ENCODE results near the gene ARF6. TPM values are rescaled to one million over a fixed set of nuclear protein-coding genes. Genes with fewer than 3 reads are reported as not detected.

Gene ARF6
- total and polyA plus RNA-seq, 9 of the 15 experiments (the other 6 are each of a cell fraction or from before 2014, with no cell fraction given) = 15.3 to 35.2 (median 24.9) TPM

DNA sequence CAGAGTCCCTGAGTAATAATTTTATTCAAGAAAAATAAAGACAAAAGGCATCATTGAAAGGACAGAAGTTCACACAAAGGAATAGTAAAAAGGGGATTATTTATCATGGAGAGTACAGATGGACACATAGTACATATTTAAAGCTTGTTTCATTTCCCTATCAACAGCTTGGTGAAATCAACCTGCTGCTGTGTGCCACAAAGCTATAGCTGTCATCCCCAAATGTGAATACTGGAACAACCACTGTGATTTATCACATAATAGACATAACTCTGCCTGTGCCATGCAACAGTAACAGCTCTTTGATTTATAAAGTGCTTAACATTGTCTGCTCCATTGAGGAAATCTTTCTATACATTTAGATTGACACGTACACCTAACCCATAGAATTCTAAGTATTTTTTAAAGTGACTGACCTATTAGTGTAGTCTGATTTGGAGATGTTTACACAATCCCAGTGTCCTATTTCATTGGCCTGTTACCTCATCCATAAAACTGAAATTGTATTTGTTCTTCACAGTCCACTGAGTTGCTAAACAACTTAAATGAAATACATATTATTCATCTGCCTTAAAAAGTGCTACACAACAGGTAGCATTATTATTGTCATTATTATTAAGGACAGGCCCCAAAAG, 43.6 kb upstream of the ARF6 start:
- Histone ChIP-seq H2AFZ (ENCODE audit: low read depth, low read length) (no peak overlapping the region), H3K27me3 (ENCODE audit: control insufficient read depth in 2 of 2, insufficient read depth in 2 of 2, low read length in 2 of 2) (no peaks in the 10 kb centered on the region; a peak in 1 of 5 replicates), H3K4me3 (no peak overlapping the region), H3K36me3 (ENCODE audit: control insufficient read depth, insufficient read depth, low read length) (peaks cover 59% of the 10 kb centered on the region), H3K9ac (ENCODE audit: insufficient read depth in 1 of 2, low read depth in 2 of 2, low read length in 2 of 2) (no peak overlapping the region), H4K20me1 (replicated peaks; ENCODE audit: control insufficient read depth, insufficient read depth, low read length) (no peaks in the 10 kb centered on the region), H3K9me3 (replicated peaks; ENCODE audit: control insufficient read depth, insufficient read depth, low read depth, low read length) (no peaks in the 10 kb centered on the region), H3K4me1 (replicated peaks in 1 of 2; ENCODE audit: control insufficient read depth in 2 of 2, insufficient read depth in 2 of 2, low read length in 2 of 2) (peaks cover 0 to 4% of the 10 kb centered on the region in 2 experiments; a peak in 2 of 5 replicates), H3K4me2 (ENCODE audit: insufficient read depth, low read length) (no peak overlapping the region), H3K9me1 (ENCODE audit: control insufficient read depth, insufficient read depth, low read length) (no peaks in the 10 kb centered on the region), H3K79me2 (ENCODE audit: control insufficient read depth, insufficient read depth, low read length) (peaks cover 42% of the 10 kb centered on the region), H3K27ac (ENCODE audit: extremely low read depth, low read depth, low read length) (no peak overlapping the region)
- ChIA-PET CTCF (ENCODE audit: low intra/inter-chr PET ratio) (no interaction called here), POLR2A (interaction anchor here (0.7 to 4.5 kb wide), 4 partner anchors 9 to 228 kb away, joined by 4 to 20 read pairs (median 6); partner anchors contain the start of gene DNAAF2)
- DNase-seq (ENCODE audit: extremely low read depth in 1 of 4, low spot score in 3 of 4) (no peak), FAIRE-seq (no peak), ATAC-seq (no peak)
- no TSS peak for BruUV-seq (replicated peaks)
- intact Hi-C loops (cut with micrococcal nuclease) = no loop called here
- 100% methylated on average over 1 of the region's 1 CpG for WGBS (ENCODE audit: insufficient coverage, low coverage, missing lambda C conversion rate)
- TF ChIP-seq POLR2H (tag; IDR thresholded peaks at IDR 0.05; ENCODE audit: low read depth) = no peak
- TF ChIP-seq RBM34 (IDR thresholded peaks at IDR 0.05; ENCODE audit: borderline replicate concordance, insufficient read depth, low read length) = no peak
- TF ChIP-seq MYC (IDR thresholded peaks at IDR 0.05; ENCODE audit: low read depth, low read length) = no peak
- TF ChIP-seq MYC (CRISPR knock-in tag; IDR thresholded peaks at IDR 0.05; ENCODE audit: borderline replicate concordance, low read depth) = no peak
- no peak for TF ChIP-seq ZKSCAN8 (CRISPR knock-in tag; IDR thresholded peaks at IDR 0.05)
- TF ChIP-seq, protein P1, sequence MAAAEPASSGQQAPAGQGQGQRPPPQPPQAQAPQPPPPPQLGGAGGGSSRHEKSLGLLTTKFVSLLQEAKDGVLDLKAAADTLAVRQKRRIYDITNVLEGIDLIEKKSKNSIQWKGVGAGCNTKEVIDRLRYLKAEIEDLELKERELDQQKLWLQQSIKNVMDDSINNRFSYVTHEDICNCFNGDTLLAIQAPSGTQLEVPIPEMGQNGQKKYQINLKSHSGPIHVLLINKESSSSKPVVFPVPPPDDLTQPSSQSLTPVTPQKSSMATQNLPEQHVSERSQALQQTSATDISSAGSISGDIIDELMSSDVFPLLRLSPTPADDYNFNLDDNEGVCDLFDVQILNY (CRISPR knock-in tag; IDR thresholded peaks at IDR 0.05) = no peak
- no peak for TF ChIP-seq ZNF134 (CRISPR knock-in tag; conservative IDR thresholded peaks at IDR 0.05)
- TF ChIP-seq CBX5 (IDR thresholded peaks at IDR 0.05; ENCODE audit: borderline replicate concordance, low read depth) = no peak
- no peak for TF ChIP-seq ZNF165 (CRISPR knock-in tag; IDR thresholded peaks at IDR 0.05; ENCODE audit: borderline replicate concordance)
- TF ChIP-seq DDX20 (tag; IDR thresholded peaks at IDR 0.05; ENCODE audit: low read depth) = no peak
- no peak for TF ChIP-seq ZEB2 (IDR thresholded peaks at IDR 0.05)
- in situ Hi-C loops (cut with MboI) = no loop called here

All from K562 (cell line).